Hepatocyte (in vitro differentiated cells): ENCODE measurements around the gene SIGLEC12.

Source experiments
- EZH2 ChIP-seq: fragments of 200-600 bp; sonication (generic); IDR thresholded peaks from 2 replicates; pipeline ENCODE4 v1.6.1; 2016; ENCODE audit warnings: antibody characterized with exemption, mild to moderate bottlenecking, borderline replicate concordance
- TF ChIP-seq, protein P1 (sequence below): fragments of 200-600 bp; sonication (generic); IDR thresholded peaks from 2 replicates; pipeline ENCODE4 v1.5.1; 2016; ENCODE audit warnings: antibody characterized with exemption, mild to moderate bottlenecking; ENCODE audit not compliant: poor library complexity

DNA sequence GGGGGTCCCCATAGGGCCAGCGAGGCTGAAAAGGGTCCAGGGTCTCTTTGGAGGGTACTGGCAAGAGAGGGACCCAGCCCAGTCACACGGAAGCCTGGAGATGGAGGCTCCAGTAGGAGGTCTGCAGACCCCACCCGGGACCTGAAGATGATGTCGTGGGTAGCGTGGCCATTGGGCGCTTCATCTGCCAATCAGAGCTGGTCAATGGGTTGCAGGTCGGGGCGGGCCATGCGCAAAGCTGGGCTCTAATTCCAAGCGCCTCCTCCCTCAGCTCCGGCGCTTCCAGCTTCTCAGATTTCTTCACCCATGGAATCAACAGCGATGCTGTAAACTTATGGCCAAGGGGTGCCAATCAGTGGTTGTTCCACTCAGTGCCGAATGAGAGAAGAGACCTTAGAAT lies 10.9 kb downstream of the SIGLEC12 start:
- TF ChIP-seq, protein P1, sequence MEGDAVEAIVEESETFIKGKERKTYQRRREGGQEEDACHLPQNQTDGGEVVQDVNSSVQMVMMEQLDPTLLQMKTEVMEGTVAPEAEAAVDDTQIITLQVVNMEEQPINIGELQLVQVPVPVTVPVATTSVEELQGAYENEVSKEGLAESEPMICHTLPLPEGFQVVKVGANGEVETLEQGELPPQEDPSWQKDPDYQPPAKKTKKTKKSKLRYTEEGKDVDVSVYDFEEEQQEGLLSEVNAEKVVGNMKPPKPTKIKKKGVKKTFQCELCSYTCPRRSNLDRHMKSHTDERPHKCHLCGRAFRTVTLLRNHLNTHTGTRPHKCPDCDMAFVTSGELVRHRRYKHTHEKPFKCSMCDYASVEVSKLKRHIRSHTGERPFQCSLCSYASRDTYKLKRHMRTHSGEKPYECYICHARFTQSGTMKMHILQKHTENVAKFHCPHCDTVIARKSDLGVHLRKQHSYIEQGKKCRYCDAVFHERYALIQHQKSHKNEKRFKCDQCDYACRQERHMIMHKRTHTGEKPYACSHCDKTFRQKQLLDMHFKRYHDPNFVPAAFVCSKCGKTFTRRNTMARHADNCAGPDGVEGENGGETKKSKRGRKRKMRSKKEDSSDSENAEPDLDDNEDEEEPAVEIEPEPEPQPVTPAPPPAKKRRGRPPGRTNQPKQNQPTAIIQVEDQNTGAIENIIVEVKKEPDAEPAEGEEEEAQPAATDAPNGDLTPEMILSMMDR = no peak
- TF ChIP-seq EZH2 = no peak
